ENCODE data around the gene VASP.

GRCh38 chr19:45463241-45463640, 44.0 kb upstream of the VASP start:
- TF ChIP-seq CTCF (conservative IDR thresholded peaks at IDR 0.05 in 1 of 2, IDR thresholded peaks at IDR 0.05 in 1 of 2; ENCODE audit: extremely low read depth in 1 of 2, insufficient read depth in 1 of 2, low read depth in 1 of 2, low read length in 2 of 2), result no peak
- no peak for TF ChIP-seq EZH2 (IDR thresholded peaks at IDR 0.05; ENCODE audit: borderline replicate concordance, low read length)
